ENCODE data around the gene LENEP. TPM values are rescaled to one million over a fixed set of nuclear protein-coding genes. Genes with fewer than 3 reads are reported as not detected.

The LENEP gene
- polyA plus RNA-seq, 2 of the 4 experiments (the other 2 are of a cell fraction): not detected

DNA sequence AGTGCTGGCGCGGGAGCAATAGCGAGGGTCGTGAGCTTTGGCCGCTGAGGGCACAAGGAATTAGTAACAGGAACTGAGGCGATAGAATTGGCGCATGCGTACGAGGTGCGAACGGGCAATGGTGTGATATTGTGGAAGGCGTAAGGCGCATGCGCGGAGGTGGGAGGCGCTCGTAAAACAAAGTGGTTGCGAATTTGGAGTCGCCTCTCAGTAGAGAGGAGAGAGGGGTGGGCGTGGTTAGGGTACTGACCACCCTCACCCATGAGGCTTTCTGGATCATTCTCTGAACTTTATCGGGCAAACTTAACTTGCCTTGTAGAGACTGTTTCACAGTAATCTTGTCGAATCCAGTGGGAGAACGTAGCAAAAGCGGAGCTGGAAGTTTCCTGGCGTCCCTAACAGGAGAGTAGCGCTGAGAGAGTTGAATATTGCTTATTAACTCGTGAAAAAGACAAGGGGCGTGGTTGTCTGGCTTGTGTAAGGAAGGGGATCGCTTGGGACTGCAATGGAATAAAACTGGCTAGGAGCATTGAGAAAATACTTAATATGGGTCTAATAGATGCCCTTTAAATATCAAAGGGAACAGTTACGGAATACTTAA is 18.5 kb upstream of the LENEP start:
- ChIA-PET CTCF (interaction anchor here (1.0 kb wide), 1 partner anchor 110 kb away, joined by 3 read pairs; no protein-coding TSS in a partner anchor), POLR2A (interaction anchor here (1.1 to 6.3 kb wide), 9 partner anchors 9 to 160 kb away, joined by 3 to 91 read pairs (median 23); partner anchors contain the start of genes FLAD1, LENEP, PBXIP1 and PYGO2)
- TF ChIP-seq CBX2 (IDR thresholded peaks at IDR 0.05; ENCODE audit: borderline replicate concordance, low read depth): no peak
- TF ChIP-seq HOXB13 (CRISPR knock-in tag; IDR thresholded peaks at IDR 0.05; ENCODE audit: low read depth): peak; percentile 25; the same call in 1 of the 2 replicates
- TF ChIP-seq FOXS1 (CRISPR knock-in tag; IDR thresholded peaks at IDR 0.05): no peak
- 0 out of 2 replicates have a peak, but pooled peaks have one; percentile 8 for TF ChIP-seq GATA3 (IDR thresholded peaks at IDR 0.05; ENCODE audit: borderline replicate concordance)
- 0 out of 2 replicates have a peak, but pooled peaks have one; percentile 21 for TF ChIP-seq PHF8 (IDR thresholded peaks at IDR 0.05; ENCODE audit: borderline replicate concordance, low read depth)
- TF ChIP-seq, protein P1, sequence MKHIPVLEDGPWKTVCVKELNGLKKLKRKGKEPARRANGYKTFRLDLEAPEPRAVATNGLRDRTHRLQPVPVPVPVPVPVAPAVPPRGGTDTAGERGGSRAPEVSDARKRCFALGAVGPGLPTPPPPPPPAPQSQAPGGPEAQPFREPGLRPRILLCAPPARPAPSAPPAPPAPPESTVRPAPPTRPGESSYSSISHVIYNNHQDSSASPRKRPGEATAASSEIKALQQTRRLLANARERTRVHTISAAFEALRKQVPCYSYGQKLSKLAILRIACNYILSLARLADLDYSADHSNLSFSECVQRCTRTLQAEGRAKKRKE (CRISPR knock-in tag; IDR thresholded peaks at IDR 0.05; ENCODE audit: low read depth): no peak
- TF ChIP-seq, protein P2, sequence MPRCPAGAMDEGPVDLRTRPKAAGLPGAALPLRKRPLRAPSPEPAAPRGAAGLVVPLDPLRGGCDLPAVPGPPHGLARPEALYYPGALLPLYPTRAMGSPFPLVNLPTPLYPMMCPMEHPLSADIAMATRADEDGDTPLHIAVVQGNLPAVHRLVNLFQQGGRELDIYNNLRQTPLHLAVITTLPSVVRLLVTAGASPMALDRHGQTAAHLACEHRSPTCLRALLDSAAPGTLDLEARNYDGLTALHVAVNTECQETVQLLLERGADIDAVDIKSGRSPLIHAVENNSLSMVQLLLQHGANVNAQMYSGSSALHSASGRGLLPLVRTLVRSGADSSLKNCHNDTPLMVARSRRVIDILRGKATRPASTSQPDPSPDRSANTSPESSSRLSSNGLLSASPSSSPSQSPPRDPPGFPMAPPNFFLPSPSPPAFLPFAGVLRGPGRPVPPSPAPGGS (IDR thresholded peaks at IDR 0.05): 0 out of 3 replicates have a peak, but pooled peaks have one; percentile 56
- TF ChIP-seq NPAS2 (CRISPR knock-in tag; IDR thresholded peaks at IDR 0.05; ENCODE audit: borderline replicate concordance): no peak
- no peak for TF ChIP-seq SREBF2 (IDR thresholded peaks at IDR 0.05)
- TF ChIP-seq FOSB (CRISPR knock-in tag; IDR thresholded peaks at IDR 0.05): peak; percentile 45; the same call in 1 of the 2 replicates
- TF ChIP-seq JUN (IDR thresholded peaks at IDR 0.05): peak; percentile 33 to 35; a peak in 1 of 5 replicates
- TF ChIP-seq, protein P3, sequence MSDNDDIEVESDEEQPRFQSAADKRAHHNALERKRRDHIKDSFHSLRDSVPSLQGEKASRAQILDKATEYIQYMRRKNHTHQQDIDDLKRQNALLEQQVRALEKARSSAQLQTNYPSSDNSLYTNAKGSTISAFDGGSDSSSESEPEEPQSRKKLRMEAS (IDR thresholded peaks at IDR 0.05): peak; percentile 83
- peak; percentile 26 for TF ChIP-seq POLR2A (IDR thresholded peaks at IDR 0.05; ENCODE audit: low read length)
- Histone ChIP-seq H3K27ac (peak overlapping the region; percentile 79 to 98), H3K4me1 (peaks cover 37% of the 10 kb centered on the region), H3K4me3 (peak overlapping the region; percentile 52), H3K9me3 (no peaks in the 10 kb centered on the region), H3K4me2 (peak overlapping the region; percentile 72)
- WGBS (ENCODE audit: missing lambda C conversion rate): 2% methylated on average over 30 of the region's 30 CpGs
- peak; percentile 13 for FAIRE-seq
- ATAC-seq: peak; percentile 11 to 39; a peak in 5 of 6 replicates
- peak; percentile 94 to 98 for DNase-seq (ENCODE audit: low read depth in 1 of 2, low spot score in 1 of 2)

DNA sequence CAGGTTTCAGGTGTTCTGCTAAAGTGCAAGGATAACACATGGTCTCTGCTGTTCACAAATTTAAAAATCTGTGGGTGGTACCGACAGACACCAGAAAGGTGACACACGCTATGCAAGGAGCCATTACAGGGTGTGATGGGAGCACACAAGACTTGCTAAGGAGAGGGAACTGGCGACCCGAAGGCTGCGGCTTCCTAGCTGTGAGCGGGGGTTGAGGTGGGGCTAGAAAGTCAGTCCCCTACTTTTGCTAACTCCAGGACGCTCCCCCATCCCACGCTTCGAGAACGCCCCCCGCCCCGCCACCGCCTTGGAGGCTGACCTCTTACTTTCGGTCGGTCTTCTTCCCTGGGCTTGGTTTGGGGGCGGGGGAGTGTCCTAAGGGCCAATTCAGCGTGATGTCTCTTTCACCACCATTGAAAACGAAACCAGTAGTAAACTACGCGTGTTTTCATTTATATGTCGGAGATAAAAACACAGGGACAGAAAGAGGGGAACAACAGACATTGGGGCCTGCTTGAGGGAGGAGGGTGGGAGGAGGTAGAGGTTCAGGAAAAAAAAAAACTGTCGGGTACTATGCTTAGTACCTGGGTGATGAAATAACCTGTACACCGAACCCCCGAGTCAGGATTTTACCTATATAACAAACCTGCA is 17.9 kb upstream of the LENEP start:
- ChIA-PET POLR2A (interaction anchor here (1.1 to 6.3 kb wide), 3 partner anchors 8 to 160 kb away, joined by 3 to 91 read pairs (median 41); partner anchors contain the start of genes FLAD1, LENEP and SLC50A1), CTCF (interaction anchor here (1.0 kb wide), 1 partner anchor 109 kb away, joined by 3 read pairs; no protein-coding TSS in a partner anchor)
- Histone ChIP-seq H3K27ac (peak overlapping the region; percentile 79 to 98), H3K4me2 (peak overlapping the region; percentile 72), H3K9me3 (no peaks in the 10 kb centered on the region), H3K4me3 (peak overlapping the region; percentile 52), H3K4me1 (peaks cover 37% of the 10 kb centered on the region)
- ATAC-seq (no peak), FAIRE-seq (no peak), DNase-seq (ENCODE audit: low read depth in 1 of 2, low spot score in 1 of 2) (peak in 1 of 2 experiments; percentile 47)
- under 1% methylated on average over 21 of the region's 24 CpGs for WGBS (ENCODE audit: missing lambda C conversion rate)
- TF ChIP-seq, protein P2 (IDR thresholded peaks at IDR 0.05): no peak; the same call in 2 of the 3 replicates
- no peak for TF ChIP-seq RFX5 (IDR thresholded peaks at IDR 0.05)
- TF ChIP-seq HOXB5 (CRISPR knock-in tag; IDR thresholded peaks at IDR 0.05): no peak
- 0 out of 3 replicates have a peak, but pooled peaks have one; percentile 14 for TF ChIP-seq SMC3 (IDR thresholded peaks at IDR 0.05)
- no peak for TF ChIP-seq RAD21 (conservative IDR thresholded peaks at IDR 0.05 in 1 of 2, IDR thresholded peaks at IDR 0.05 in 1 of 2)
- no peak for TF ChIP-seq ZFP36 (IDR thresholded peaks at IDR 0.05; ENCODE audit: borderline replicate concordance, partially characterized antibody)
- peak in 1 of 2 experiments; percentile 14; a peak in 1 of 5 replicates for TF ChIP-seq JUN (IDR thresholded peaks at IDR 0.05)
- TF ChIP-seq HDAC2 (IDR thresholded peaks at IDR 0.05): no peak
- TF ChIP-seq EHMT2 (IDR thresholded peaks at IDR 0.05; ENCODE audit: low read depth): no peak
- TF ChIP-seq, protein P4, sequence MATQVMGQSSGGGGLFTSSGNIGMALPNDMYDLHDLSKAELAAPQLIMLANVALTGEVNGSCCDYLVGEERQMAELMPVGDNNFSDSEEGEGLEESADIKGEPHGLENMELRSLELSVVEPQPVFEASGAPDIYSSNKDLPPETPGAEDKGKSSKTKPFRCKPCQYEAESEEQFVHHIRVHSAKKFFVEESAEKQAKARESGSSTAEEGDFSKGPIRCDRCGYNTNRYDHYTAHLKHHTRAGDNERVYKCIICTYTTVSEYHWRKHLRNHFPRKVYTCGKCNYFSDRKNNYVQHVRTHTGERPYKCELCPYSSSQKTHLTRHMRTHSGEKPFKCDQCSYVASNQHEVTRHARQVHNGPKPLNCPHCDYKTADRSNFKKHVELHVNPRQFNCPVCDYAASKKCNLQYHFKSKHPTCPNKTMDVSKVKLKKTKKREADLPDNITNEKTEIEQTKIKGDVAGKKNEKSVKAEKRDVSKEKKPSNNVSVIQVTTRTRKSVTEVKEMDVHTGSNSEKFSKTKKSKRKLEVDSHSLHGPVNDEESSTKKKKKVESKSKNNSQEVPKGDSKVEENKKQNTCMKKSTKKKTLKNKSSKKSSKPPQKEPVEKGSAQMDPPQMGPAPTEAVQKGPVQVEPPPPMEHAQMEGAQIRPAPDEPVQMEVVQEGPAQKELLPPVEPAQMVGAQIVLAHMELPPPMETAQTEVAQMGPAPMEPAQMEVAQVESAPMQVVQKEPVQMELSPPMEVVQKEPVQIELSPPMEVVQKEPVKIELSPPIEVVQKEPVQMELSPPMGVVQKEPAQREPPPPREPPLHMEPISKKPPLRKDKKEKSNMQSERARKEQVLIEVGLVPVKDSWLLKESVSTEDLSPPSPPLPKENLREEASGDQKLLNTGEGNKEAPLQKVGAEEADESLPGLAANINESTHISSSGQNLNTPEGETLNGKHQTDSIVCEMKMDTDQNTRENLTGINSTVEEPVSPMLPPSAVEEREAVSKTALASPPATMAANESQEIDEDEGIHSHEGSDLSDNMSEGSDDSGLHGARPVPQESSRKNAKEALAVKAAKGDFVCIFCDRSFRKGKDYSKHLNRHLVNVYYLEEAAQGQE (IDR thresholded peaks at IDR 0.05): no peak
- no peak for TF ChIP-seq ZNF302 (CRISPR knock-in tag; IDR thresholded peaks at IDR 0.05)
- TF ChIP-seq CHD2 (IDR thresholded peaks at IDR 0.05; ENCODE audit: low read length, partially characterized antibody): no peak
- TF ChIP-seq ESRRA (IDR thresholded peaks at IDR 0.05; ENCODE audit: borderline replicate concordance, low read length): no peak
- peak; percentile 29 for TF ChIP-seq POLR2A (IDR thresholded peaks at IDR 0.05; ENCODE audit: low read length)
- TF ChIP-seq, protein P1 (CRISPR knock-in tag; IDR thresholded peaks at IDR 0.05; ENCODE audit: low read depth): no peak
- no peak for TF ChIP-seq FOXS1 (CRISPR knock-in tag; IDR thresholded peaks at IDR 0.05)
- no peak for TF ChIP-seq HOXA7 (CRISPR knock-in tag; IDR thresholded peaks at IDR 0.05)
- TF ChIP-seq NFE2L2 (conservative IDR thresholded peaks at IDR 0.05; ENCODE audit: low read length): no peak

All from A549 (cell line).